ENCODE measurements around the gene C11orf68. TPM values are rescaled to one million over a fixed set of nuclear protein-coding genes. Genes with fewer than 3 reads are reported as not detected.
A peak's percentile ranks its signal among the peaks of the same experiment; 100 is the strongest.

C11orf68 gene
- total and polyA plus RNA-seq, 9 of the 15 experiments (the other 6 are each of a cell fraction or from before 2014, with no cell fraction given), result 3.6 to 35.9 (median 12.8) TPM

DNA sequence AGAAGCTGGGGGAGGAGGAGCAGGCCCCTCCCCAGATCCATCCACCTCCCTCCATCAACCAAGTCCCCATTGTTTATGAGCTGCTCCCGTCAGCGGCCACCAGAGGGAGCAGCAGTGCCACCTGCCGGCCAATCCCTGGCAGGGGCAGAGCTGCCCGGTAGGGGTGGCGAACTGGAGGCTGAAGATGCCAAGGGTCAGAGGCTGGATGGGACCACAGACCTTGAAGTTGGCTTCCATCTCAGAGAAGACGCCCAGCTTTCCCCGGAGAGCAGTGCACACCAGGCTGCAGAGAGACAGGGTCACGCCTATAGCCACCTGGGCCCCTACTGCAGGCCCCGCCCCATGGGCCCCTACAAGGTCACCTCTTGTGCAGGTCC is 34.2 kb downstream of the C11orf68 start (continued):
- no peak for TF ChIP-seq HIVEP1 (CRISPR knock-in tag; IDR thresholded peaks at IDR 0.05)
- TF ChIP-seq TGIF2 (CRISPR knock-in tag; IDR thresholded peaks at IDR 0.05), result no peak
- TF ChIP-seq, protein P1, sequence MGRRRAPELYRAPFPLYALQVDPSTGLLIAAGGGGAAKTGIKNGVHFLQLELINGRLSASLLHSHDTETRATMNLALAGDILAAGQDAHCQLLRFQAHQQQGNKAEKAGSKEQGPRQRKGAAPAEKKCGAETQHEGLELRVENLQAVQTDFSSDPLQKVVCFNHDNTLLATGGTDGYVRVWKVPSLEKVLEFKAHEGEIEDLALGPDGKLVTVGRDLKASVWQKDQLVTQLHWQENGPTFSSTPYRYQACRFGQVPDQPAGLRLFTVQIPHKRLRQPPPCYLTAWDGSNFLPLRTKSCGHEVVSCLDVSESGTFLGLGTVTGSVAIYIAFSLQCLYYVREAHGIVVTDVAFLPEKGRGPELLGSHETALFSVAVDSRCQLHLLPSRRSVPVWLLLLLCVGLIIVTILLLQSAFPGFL (CRISPR knock-in tag; IDR thresholded peaks at IDR 0.05), result no peak
- no peak for TF ChIP-seq MLX (CRISPR knock-in tag; conservative IDR thresholded peaks at IDR 0.05)
- no peak for TF ChIP-seq SIRT6 (IDR thresholded peaks at IDR 0.05; ENCODE audit: low read depth, low read length)
- no peak for TF ChIP-seq NR2C2 (CRISPR knock-in tag; IDR thresholded peaks at IDR 0.05)
- no peak for TF ChIP-seq NR2C2 (tag; IDR thresholded peaks at IDR 0.05)
- TF ChIP-seq RB1 (IDR thresholded peaks at IDR 0.05; ENCODE audit: low read depth), result peak; percentile 81
- no peak for TF ChIP-seq ZNF717 (CRISPR knock-in tag; IDR thresholded peaks at IDR 0.05)
- no peak for TF ChIP-seq HMBOX1 (IDR thresholded peaks at IDR 0.05)
- TF ChIP-seq, protein P2, sequence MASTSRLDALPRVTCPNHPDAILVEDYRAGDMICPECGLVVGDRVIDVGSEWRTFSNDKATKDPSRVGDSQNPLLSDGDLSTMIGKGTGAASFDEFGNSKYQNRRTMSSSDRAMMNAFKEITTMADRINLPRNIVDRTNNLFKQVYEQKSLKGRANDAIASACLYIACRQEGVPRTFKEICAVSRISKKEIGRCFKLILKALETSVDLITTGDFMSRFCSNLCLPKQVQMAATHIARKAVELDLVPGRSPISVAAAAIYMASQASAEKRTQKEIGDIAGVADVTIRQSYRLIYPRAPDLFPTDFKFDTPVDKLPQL (IDR thresholded peaks at IDR 0.05; ENCODE audit: extremely low read depth, insufficient read length), result no peak
- TF ChIP-seq, protein P3, sequence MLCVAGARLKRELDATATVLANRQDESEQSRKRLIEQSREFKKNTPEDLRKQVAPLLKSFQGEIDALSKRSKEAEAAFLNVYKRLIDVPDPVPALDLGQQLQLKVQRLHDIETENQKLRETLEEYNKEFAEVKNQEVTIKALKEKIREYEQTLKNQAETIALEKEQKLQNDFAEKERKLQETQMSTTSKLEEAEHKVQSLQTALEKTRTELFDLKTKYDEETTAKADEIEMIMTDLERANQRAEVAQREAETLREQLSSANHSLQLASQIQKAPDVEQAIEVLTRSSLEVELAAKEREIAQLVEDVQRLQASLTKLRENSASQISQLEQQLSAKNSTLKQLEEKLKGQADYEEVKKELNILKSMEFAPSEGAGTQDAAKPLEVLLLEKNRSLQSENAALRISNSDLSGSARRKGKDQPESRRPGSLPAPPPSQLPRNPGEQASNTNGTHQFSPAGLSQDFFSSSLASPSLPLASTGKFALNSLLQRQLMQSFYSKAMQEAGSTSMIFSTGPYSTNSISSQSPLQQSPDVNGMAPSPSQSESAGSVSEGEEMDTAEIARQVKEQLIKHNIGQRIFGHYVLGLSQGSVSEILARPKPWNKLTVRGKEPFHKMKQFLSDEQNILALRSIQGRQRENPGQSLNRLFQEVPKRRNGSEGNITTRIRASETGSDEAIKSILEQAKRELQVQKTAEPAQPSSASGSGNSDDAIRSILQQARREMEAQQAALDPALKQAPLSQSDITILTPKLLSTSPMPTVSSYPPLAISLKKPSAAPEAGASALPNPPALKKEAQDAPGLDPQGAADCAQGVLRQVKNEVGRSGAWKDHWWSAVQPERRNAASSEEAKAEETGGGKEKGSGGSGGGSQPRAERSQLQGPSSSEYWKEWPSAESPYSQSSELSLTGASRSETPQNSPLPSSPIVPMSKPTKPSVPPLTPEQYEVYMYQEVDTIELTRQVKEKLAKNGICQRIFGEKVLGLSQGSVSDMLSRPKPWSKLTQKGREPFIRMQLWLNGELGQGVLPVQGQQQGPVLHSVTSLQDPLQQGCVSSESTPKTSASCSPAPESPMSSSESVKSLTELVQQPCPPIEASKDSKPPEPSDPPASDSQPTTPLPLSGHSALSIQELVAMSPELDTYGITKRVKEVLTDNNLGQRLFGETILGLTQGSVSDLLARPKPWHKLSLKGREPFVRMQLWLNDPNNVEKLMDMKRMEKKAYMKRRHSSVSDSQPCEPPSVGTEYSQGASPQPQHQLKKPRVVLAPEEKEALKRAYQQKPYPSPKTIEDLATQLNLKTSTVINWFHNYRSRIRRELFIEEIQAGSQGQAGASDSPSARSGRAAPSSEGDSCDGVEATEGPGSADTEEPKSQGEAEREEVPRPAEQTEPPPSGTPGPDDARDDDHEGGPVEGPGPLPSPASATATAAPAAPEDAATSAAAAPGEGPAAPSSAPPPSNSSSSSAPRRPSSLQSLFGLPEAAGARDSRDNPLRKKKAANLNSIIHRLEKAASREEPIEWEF (CRISPR knock-in tag; IDR thresholded peaks at IDR 0.05), result no peak
- TF ChIP-seq ZNF324 (CRISPR knock-in tag; IDR thresholded peaks at IDR 0.05), result no peak
- no peak; the same call in 1 of the 2 replicates for TF ChIP-seq ZHX1 (conservative IDR thresholded peaks at IDR 0.05; ENCODE audit: low read length)
- no peak for TF ChIP-seq BMI1 (IDR thresholded peaks at IDR 0.05; ENCODE audit: low read length)
- TF ChIP-seq SNAPC5 (CRISPR knock-in tag; IDR thresholded peaks at IDR 0.05), result no peak
- no peak for TF ChIP-seq TFAM (CRISPR knock-in tag; conservative IDR thresholded peaks at IDR 0.05)
